DOHH2 (cell line): Measurements from ENCODE around the gene AJAP1.

Experiments
- CTCF ChIP-seq: fragments of 200-600 bp; sonication (generic); IDR thresholded peaks from one replicate; pipeline ENCODE4 v1.5.1; 2014; ENCODE audit warnings: antibody characterized with exemption, mild to moderate bottlenecking, low read depth, low read length; ENCODE audit not compliant: poor library complexity, severe bottlenecking
- EZH2phosphoT487 ChIP-seq: fragments of 200-600 bp; sonication (generic); IDR thresholded peaks from 2 replicates; pipeline ENCODE4 v1.6.1; 2017; ENCODE audit warnings: borderline replicate concordance, mild to moderate bottlenecking, antibody characterized with exemption, low read length, moderate library complexity, mixed read lengths

GRCh38 chr1:4621646-4622045, 32.8 kb upstream of the AJAP1 start:
- TF ChIP-seq CTCF: no peak
- TF ChIP-seq EZH2phosphoT487: no peak
